Activated CD4-positive, alpha-beta T cell treated with anti-CD3 and anti-CD28 coated beads for 1 hour (primary cell): ENCODE data around the gene CHCHD6.

ENCODE experiments used
- DNase-seq: peaks from one replicate; pipeline ENCODE4 v3.0.0-alpha.2; 2020

CHCHD6 gene

GRCh38 chr3:126900859-126901540 lies 197.0 kb downstream of the CHCHD6 start:
- DNase-seq, result no peak

- DNase-seq, result no peak
Measured at GRCh38 chr3:126901631-126902030, 197.6 kb downstream of the CHCHD6 start.

GRCh38 chr3:126903521-126903920 lies 199.5 kb downstream of the CHCHD6 start:
- no peak for DNase-seq

- DNase-seq, result no peak
Measured at GRCh38 chr3:126907557-126907956, 203.5 kb downstream of the CHCHD6 start.

- DNase-seq, result no peak
Measured at GRCh38 chr3:126908752-126909275, 204.8 kb downstream of the CHCHD6 start.

- DNase-seq, result no peak
Measured at GRCh38 chr3:126910231-126910630, 206.2 kb downstream of the CHCHD6 start.

- DNase-seq, result peak; percentile 24
Measured at GRCh38 chr3:126911162-126912026, 207.4 kb downstream of the CHCHD6 start.

- no peak for DNase-seq
Measured at GRCh38 chr3:126912027-126912422, 208.0 kb downstream of the CHCHD6 start.

GRCh38 chr3:126912491-126913195 lies 208.6 kb downstream of the CHCHD6 start:
- DNase-seq, result no peak

- DNase-seq, result no peak
Measured at GRCh38 chr3:126913524-126913923, 209.5 kb downstream of the CHCHD6 start.

- DNase-seq, result no peak
Measured at GRCh38 chr3:126914226-126914625, 210.2 kb downstream of the CHCHD6 start.

GRCh38 chr3:126915015-126915414 lies 211.0 kb downstream of the CHCHD6 start:
- DNase-seq, result no peak

GRCh38 chr3:126916546-126916945 lies 212.5 kb downstream of the CHCHD6 start:
- DNase-seq, result no peak

- DNase-seq, result no peak
Measured at GRCh38 chr3:126917232-126917804, 213.3 kb downstream of the CHCHD6 start.

- no peak for DNase-seq
Measured at GRCh38 chr3:126918355-126918821, 214.3 kb downstream of the CHCHD6 start.

GRCh38 chr3:126921085-126921824 lies 217.2 kb downstream of the CHCHD6 start:
- no peak for DNase-seq

GRCh38 chr3:126922466-126922865 lies 218.4 kb downstream of the CHCHD6 start:
- DNase-seq, result no peak

- no peak for DNase-seq
Measured at GRCh38 chr3:126923423-126923822, 219.4 kb downstream of the CHCHD6 start.

- no peak for DNase-seq
Measured at GRCh38 chr3:126923895-126924294, 219.9 kb downstream of the CHCHD6 start.

- no peak for DNase-seq
Measured at GRCh38 chr3:126924458-126924857, 220.4 kb downstream of the CHCHD6 start.

- DNase-seq, result no peak
Measured at GRCh38 chr3:126925411-126926171, 221.6 kb downstream of the CHCHD6 start.
